ENCODE results near the gene RELN.

RELN gene

GRCh38 chr7:103809229-103809994 is 180.0 kb downstream of the RELN start:
- DNase-seq (ENCODE audit: insufficient read length, low spot score) (no peak), FAIRE-seq (no peak)
- TF ChIP-seq, protein P1, sequence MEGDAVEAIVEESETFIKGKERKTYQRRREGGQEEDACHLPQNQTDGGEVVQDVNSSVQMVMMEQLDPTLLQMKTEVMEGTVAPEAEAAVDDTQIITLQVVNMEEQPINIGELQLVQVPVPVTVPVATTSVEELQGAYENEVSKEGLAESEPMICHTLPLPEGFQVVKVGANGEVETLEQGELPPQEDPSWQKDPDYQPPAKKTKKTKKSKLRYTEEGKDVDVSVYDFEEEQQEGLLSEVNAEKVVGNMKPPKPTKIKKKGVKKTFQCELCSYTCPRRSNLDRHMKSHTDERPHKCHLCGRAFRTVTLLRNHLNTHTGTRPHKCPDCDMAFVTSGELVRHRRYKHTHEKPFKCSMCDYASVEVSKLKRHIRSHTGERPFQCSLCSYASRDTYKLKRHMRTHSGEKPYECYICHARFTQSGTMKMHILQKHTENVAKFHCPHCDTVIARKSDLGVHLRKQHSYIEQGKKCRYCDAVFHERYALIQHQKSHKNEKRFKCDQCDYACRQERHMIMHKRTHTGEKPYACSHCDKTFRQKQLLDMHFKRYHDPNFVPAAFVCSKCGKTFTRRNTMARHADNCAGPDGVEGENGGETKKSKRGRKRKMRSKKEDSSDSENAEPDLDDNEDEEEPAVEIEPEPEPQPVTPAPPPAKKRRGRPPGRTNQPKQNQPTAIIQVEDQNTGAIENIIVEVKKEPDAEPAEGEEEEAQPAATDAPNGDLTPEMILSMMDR (IDR thresholded peaks at IDR 0.05; ENCODE audit: insufficient read depth, missing control alignments), result no peak

DNA sequence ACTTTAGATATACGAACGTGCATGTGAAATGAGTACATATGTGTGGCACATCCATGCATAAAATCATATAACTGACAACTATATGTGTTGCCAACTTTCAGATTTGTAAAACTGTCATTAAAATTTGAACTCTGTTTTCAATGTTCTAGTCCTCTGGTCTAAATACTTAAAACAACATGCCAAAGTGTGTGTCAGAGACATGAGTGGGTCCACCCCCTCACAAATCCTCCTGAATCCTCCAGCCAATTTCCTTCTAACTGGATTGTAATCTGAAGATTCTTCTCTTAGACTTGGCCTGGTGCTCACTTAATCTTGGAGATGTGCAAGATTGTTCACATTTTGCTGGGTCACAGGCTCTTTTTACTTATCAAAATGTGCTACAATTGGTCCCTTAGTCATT is 184.1 kb downstream of the RELN start:
- TF ChIP-seq, protein P1 (IDR thresholded peaks at IDR 0.05; ENCODE audit: insufficient read depth, missing control alignments), result no peak
- DNase-seq (ENCODE audit: insufficient read length, low spot score) (no peak), FAIRE-seq (no peak)

DNA sequence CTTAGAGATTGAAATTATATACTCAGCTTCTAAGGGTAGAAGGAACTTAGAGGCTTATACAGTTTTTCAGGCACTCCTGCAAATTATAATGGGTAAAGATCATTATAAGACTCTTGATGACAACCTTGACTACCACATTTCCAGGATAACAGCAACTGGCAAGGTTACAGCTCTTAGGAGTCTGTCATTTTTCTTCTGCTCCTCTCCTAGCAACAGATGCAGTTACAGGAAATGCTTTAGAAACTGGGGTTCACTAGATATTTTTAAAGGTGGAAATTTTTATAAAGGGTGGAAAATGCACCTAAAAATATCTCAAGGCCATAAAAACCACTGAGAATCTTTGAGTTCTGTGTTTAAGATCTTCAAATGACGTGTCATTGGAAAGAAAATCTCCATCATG is 185.8 kb downstream of the RELN start:
- no peak for FAIRE-seq
- no peak for DNase-seq (ENCODE audit: insufficient read length, low spot score)

DNA sequence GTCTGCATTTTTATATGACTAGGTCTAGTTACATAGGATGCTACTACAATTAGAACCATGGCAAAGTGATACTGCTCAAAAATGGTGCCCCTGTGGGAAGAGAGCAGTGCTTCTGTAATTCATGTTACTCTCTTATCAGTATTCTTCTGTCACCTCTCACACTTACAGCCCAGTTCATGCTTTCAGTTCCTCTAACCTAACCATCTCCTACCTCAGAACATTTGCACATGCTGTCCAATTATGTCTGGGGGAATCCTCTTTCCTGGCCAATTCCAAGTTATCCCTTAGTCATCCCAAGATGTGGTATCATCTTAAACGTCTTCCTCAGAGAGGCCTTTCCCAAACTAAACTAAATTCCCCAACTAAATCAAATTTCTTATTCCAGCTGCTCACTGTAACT is 190.2 kb downstream of the RELN start:
- no peak for FAIRE-seq
- DNase-seq (ENCODE audit: insufficient read length, low spot score), result no peak
- TF ChIP-seq, protein P1 (IDR thresholded peaks at IDR 0.05; ENCODE audit: insufficient read depth, missing control alignments), result no peak

More for the DNA sequence above, 185.8 kb downstream of the RELN start:
- TF ChIP-seq, protein P1 (IDR thresholded peaks at IDR 0.05; ENCODE audit: insufficient read depth, missing control alignments), result no peak

- FAIRE-seq, result no peak
- TF ChIP-seq, protein P1 (IDR thresholded peaks at IDR 0.05; ENCODE audit: insufficient read depth, missing control alignments), result no peak
- DNase-seq (ENCODE audit: insufficient read length, low spot score), result no peak
These were observed 191.7 kb downstream of the RELN start for GRCh38 chr7:103797647-103798307.

GRCh38 chr7:103796327-103796962 is 193.0 kb downstream of the RELN start:
- DNase-seq (ENCODE audit: insufficient read length, low spot score), result no peak
- FAIRE-seq, result no peak

More at GRCh38 chr7:103796327-103796962, 193.0 kb downstream of the RELN start:
- TF ChIP-seq, protein P1 (IDR thresholded peaks at IDR 0.05; ENCODE audit: insufficient read depth, missing control alignments), result no peak

All from D721Med (cell line).